TTC549 (cell line): ENCODE data around the gene RAB37.

ENCODE experiments used
- FAIRE-seq: peaks from 2 replicates; lab custom pipeline; 2012; peaks lifted over from hg19 to GRCh38; lab: Jason Lieb, UNC

The RAB37 gene

GRCh38 chr17:74736513-74737298 lies at the start of gene RAB37:
Gene RAB37 (plus strand): TSS chr17:74737256. CDS start chr17:74737273, 17 bp downstream.
- no peak for FAIRE-seq

DNA sequence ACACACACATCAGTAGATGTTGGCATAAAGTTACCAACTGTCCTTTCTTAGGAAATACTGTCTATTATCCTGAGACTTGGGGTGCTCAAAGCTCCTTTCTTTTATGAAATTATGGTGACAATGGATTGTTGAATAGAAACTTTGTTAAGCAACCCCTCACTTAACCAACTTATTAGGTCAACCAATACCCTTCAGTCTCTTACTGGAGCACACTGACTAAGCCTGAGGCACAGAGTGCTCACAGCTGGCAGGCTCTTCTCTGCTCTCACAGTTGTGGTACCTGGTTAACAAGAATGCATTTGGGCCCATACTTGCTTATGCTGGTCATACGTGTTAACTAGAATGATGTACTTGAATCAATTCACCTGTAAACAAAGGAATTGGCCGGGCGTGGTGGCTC lies 49.2 kb upstream of the RAB37 start:
- no peak for FAIRE-seq

- FAIRE-seq, result no peak
Observed at GRCh38 chr17:74690409-74690825, 46.6 kb upstream of the RAB37 start.

- FAIRE-seq, result no peak
Observed at GRCh38 chr17:74691151-74691550, 45.9 kb upstream of the RAB37 start.

DNA sequence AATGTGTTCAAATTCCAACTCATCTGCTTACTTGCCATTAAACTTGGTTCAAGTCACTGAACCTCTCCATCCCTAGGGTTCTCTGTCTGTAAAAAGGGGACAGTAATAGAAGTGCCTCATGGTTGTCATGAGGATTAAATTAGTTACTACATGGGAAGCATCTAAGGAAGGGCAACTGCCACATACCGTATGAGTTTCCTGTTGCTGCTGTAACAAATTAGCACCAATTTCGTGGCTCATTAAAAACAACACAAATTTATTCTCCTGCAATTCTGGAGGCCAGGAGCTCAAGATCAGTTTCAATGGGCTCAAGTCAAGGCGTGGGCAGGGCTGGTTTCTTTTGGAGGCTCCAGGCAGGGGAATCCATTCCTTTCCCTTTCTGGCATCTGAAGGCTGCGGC lies 43.0 kb upstream of the RAB37 start:
- FAIRE-seq, result no peak

DNA sequence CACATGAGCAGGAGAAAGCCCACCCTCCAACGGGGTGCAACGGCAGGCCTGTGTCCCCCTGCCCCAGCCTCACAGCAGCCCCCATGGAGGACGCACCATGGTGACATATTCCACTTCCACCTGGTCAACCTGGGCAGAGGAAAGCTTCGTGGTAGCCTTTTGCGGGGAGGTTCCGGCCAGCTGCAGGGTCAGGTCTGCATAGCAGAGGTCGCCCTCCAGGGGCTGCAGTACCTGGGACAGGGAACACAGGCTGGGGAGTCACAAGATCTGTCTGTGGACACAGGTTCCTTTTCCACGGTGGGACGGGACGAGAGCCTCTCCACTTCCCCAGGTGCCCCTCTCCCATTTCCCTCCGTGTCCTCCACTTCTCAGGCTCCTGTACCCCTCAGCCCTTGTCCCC lies 41.4 kb upstream of the RAB37 start:
- no peak for FAIRE-seq

- FAIRE-seq, result no peak
Observed at GRCh38 chr17:74697515-74697914, 39.5 kb upstream of the RAB37 start.

DNA sequence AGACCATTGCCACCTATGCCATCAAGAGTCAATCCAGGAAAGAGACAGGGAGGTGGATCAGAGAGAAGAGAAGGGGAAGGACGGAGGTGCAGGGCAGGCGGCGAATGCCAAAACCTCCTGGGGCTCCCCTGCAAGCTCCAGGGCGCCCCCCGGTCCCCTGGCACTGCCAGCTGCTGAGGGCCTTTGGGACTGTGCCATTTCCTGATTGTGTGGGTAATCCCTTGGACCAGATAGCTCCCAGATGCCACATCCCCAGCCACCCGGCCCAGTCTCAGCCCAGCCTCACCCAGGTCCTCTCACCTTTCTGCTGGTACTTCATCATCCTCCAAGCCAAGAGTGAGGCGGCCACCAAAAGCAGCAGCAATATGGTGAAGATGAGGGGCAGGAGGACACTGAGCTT lies 39.0 kb upstream of the RAB37 start:
- FAIRE-seq, result no peak

DNA sequence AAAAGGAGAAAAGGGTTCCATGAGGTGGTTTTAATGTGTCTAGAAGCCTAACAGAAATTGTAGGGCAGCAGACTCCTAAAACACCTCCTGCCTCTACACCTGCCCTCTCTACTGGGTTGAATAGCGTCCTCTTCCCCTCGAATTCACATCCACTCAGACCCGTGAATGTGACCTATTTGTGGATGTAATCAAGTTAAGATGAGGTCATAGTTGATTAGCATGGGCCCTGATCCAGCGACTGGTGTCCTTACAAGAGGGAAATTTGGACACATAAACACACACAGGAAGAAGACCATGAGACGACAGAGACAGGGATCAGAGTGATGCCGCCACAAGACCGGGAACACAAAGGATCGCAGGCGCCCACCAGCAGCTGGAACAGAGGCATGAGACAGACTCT lies 37.8 kb upstream of the RAB37 start:
- no peak for FAIRE-seq

DNA sequence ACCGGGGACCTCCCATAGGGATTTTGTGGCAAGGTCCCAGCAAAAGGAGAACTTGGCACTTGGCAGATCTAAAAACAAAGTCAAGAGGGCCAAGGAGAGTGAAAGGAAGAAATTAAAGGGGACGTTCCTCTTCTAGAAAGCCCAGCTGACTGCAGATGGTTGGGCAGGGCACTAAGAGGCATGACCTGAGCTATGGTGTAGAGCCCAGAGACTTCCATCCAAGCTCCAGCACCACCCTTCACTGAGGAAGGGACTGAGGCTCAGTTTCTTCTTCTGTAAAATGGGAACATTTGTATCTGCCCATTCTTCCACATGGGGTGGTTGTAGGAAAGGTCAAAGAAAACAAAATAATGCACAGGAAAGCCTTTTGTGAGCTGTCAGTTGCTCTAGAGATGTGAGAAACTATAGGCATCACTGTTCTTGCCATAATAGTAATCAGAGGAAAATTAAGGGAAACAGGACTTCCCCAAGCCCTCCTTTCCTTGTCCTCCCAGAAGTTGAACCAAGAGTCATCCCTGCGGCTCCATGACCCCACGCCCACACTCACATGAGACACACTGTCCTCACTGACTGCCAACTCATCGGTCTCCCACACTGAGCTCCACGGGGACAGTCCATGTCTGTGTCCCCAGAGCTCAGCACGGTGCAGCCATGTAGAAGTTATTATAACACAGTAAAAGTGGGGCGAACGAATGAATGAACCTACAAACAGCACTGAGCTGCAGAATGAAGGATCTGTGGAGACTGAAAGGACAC lies 34.8 kb upstream of the RAB37 start:
- no peak for FAIRE-seq

- no peak for FAIRE-seq
Observed at GRCh38 chr17:74703311-74703710, 33.7 kb upstream of the RAB37 start.

GRCh38 chr17:74704544-74704943 lies 32.5 kb upstream of the RAB37 start:
- no peak for FAIRE-seq

- FAIRE-seq, result no peak
Observed at GRCh38 chr17:74711058-74711824, 25.8 kb upstream of the RAB37 start.

DNA sequence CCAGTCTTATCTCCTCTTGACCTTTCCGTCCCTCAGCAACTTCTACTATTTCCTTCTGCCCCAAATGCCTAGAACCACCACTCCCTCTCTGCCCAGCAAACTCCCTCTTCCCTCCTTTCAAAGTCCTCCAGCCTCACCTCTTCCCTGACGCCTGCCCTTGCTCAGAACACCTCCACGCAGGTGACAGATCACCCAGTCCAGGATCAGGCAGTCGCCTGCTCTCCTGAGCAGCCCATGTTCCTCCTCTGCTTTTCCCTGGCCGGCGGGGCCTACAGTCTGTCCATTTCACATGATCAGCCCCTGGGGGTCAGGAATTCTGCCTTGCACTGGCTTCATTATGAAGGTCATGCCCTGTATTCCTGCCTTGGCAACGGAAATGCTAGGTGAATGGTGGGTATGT lies 24.8 kb upstream of the RAB37 start:
- FAIRE-seq, result no peak

- no peak for FAIRE-seq
Observed at GRCh38 chr17:74712756-74713155, 24.3 kb upstream of the RAB37 start, which contains the start of gene CD300LF. Gene CD300LF (minus strand): TSS chr17:74712923. CDS start chr17:74712866, 57 bp downstream.

DNA sequence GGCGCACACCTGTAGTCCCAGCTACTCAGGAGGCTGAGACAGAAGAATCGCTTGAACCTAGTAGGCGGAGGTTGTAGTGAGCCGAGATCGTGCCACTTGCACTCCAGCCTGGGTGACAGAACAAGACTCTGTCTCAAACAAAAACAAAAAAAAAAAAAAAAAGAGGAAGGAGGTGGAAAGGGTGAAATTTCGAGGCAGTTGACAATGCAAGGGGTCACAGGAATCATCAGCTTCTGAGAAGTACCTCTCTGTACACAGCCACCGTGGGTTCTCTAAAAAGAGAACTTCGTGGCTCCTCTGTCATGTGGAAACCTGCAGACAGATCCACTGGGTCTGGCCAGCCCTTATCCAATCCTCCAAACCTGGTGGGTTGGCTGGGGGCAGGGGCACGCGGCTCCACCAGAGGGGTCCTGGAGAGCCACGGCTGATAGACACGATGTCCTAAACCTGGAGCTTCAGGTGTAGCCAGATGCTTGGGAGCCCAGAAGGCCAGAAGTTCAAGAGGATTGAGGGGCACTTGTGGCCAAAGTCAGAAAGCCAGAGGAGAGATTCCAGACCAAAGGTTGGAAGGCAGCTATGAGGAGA lies 23.8 kb upstream of the RAB37 start:
- no peak for FAIRE-seq

- FAIRE-seq, result no peak
Observed at GRCh38 chr17:74715144-74715543, 21.9 kb upstream of the RAB37 start.

GRCh38 chr17:74720506-74720905 lies 16.6 kb upstream of the RAB37 start:
- no peak for FAIRE-seq

DNA sequence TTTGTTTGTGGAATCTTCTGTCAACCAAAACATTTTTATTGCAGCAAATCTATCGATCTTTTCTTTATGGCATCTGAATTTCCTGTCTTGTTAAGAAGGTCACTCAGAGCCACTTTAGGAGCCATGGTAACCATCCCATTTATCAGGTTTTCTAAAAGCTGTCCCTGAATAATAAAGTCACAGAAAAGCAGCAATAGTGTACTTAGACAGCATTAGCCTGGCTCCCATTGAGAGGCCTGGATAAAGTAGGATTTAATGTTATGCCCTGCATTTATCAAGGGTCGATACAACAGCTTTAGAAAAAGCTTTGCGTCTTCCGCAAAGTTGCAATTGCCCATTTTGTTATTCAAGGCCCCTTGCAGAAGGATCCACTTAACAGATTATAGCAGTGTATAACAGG lies 14.3 kb upstream of the RAB37 start:
- FAIRE-seq, result no peak

DNA sequence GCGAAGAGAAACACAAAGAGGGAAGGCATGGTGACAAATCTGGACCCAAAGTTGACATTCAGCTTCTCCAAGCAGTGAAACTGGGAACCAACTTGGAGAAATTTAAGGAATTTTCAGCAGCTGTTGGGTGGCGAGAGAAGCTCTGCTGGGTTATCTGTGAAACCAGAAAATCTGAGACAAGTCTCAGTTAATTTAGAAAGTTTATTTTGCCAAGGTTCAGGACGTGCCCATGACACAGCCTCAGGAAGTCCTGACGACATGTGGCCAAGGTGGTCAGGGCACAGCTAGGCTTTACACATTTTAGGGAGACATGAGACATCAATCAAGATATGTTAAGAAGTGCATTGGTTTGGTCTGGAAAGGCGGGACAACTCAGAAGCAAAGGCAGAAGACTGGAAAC lies 13.2 kb upstream of the RAB37 start:
- FAIRE-seq, result no peak

DNA sequence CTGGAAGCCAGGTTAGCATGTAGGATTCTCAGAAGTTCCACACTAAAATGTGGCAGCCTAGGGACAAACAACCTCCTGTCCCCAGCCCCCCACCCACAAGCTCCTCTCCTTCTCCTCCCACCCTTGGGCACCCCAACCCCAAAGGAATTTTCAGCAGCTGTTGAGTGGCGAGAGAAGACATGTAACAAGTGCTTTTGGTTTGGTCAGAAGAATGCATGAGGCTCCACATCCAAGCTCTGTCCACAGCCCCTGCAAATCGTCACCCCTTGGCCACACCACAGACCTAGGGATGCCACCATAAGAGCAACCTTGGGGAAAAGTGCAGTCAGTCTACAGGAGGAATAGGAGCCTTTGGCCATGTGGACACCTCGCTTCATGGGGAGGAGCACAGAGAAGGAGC lies 11.9 kb upstream of the RAB37 start:
- no peak for FAIRE-seq

- FAIRE-seq, result no peak
Observed at GRCh38 chr17:74728033-74728701, 8.9 kb upstream of the RAB37 start.
